Measurements from ENCODE around the gene PFKFB1.

Gene PFKFB1

DNA sequence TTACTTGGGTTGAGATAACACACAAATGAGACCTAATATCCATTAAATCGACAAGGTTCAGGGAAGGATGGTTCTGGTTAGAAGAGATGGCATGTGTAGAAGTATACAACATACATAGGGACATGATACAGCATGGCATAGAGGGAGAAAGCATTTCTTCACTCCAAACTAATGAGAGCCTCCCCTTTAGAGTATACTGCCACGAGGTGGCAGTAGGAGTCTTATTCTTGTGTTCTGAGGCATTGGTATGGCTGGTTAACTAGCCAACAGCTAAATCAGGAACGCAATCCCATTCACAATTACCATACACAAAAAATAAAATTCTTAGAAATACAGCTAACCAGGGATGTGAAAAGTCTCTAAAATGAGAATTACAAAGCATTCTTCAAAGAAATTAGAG is 102.4 kb downstream of the PFKFB1 start:
- H3K9ac ChIP-seq (ENCODE audit: low read length in 5 of 5) = no peak overlapping the region
- H3K36me3 ChIP-seq (ENCODE audit: control insufficient read depth in 5 of 5, insufficient read depth in 5 of 5, low read length in 5 of 5) = no peaks in the 10 kb centered on the region
- H3K4me3 ChIP-seq (ENCODE audit: low read depth in 1 of 5, low read length in 5 of 5) = no peak overlapping the region
- H3K9me3 ChIP-seq (ENCODE audit: control insufficient read depth in 5 of 5, low read length in 5 of 5) = peaks cover 0 to 16% (median 9%) of the 10 kb centered on the region in 5 donors
- H3K27me3 ChIP-seq (ENCODE audit: control insufficient read depth in 5 of 5, insufficient read depth in 4 of 5, low read length in 5 of 5) = peaks cover 0 to 17% (median 6%) of the 10 kb centered on the region in 5 donors
- H3K4me1 ChIP-seq (ENCODE audit: control insufficient read depth in 5 of 5, insufficient read depth in 5 of 5, low read length in 5 of 5) = no peaks in the 10 kb centered on the region
- no peak overlapping the region for H3K27ac ChIP-seq (ENCODE audit: low read depth, low read length)

DNA sequence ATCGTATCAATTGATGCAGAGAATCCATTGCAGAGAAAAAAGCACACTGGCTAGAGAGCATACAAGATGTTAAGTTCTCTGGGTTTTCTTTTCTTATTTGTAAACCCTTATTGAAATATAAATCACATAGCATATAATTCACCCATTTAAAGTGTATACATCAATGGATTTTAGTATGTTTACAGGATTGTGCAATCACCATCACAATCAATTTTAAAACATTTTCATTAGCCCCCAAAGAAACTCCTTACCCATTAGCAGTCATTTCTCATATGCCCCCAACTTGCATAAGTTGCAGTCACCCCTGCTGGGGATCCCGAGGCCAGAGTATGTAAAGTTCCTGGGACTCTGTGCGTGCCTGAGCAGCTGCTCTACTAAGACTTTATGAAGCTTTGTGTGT is 108.2 kb downstream of the PFKFB1 start:
- Histone ChIP-seq H3K36me3 (ENCODE audit: control insufficient read depth in 5 of 5, insufficient read depth in 5 of 5, low read length in 5 of 5) (no peaks in the 10 kb centered on the region), H3K4me1 (ENCODE audit: control insufficient read depth in 5 of 5, insufficient read depth in 5 of 5, low read length in 5 of 5) (no peaks in the 10 kb centered on the region), H3K27ac (ENCODE audit: low read depth, low read length) (no peak overlapping the region), H3K9ac (ENCODE audit: low read length in 5 of 5) (no peak overlapping the region), H3K9me3 (ENCODE audit: control insufficient read depth in 5 of 5, low read length in 5 of 5) (peaks cover 0 to 2% (median 0%) of the 10 kb centered on the region in 5 donors), H3K27me3 (ENCODE audit: control insufficient read depth in 5 of 5, insufficient read depth in 4 of 5, low read length in 5 of 5) (peaks cover 0 to 10% (median 8%) of the 10 kb centered on the region in 5 donors), H3K4me3 (ENCODE audit: low read depth in 1 of 5, low read length in 5 of 5) (no peak overlapping the region)
